Astrocyte (in vitro differentiated cells and primary cell): ENCODE data around the gene PRKCE. TPM values are rescaled to one million over a fixed set of nuclear protein-coding genes. Genes with fewer than 3 reads are reported as not detected.

Experiments
- DNase-seq: peaks from one replicate; pipeline ENCODE4 v3.0.0-alpha.2; 2010; ENCODE audit warnings: low read depth
- FAIRE-seq: peaks from 2 replicates; lab custom pipeline; 2011; peaks lifted over from hg19 to GRCh38; lab: Jason Lieb, UNC
- H2AFZ ChIP-seq: 2 replicates; pipeline ENCODE4 v1.6.0; 2012; ENCODE audit warnings: low read depth, low read length, inconsistent platforms
- H3K27ac ChIP-seq: 2 replicates; pipeline ENCODE4 v1.5.1; 2011; ENCODE audit warnings: low read depth, low read length, inconsistent platforms
- H3K27me3 ChIP-seq: 2 replicates; pipeline ENCODE4 v1.6.0; 2011; ENCODE audit warnings: low read length, inconsistent platforms; ENCODE audit not compliant: insufficient read depth
- H3K36me3 ChIP-seq: 2 replicates; pipeline ENCODE4 v1.5.1; 2011; ENCODE audit warnings: low read length, inconsistent platforms; ENCODE audit not compliant: insufficient read depth
- H3K4me1 ChIP-seq: 2 replicates; pipeline ENCODE4 v1.5.1; 2011; ENCODE audit warnings: low read length, inconsistent platforms; ENCODE audit not compliant: insufficient read depth
- H3K4me2 ChIP-seq: 2 replicates; pipeline ENCODE4 v1.6.0; 2012; ENCODE audit warnings: low read length, inconsistent platforms
- H3K4me3 ChIP-seq: 2 replicates; pipeline ENCODE4 v1.5.1; 2011; ENCODE audit warnings: low read depth, mild to moderate bottlenecking, low read length, inconsistent platforms; ENCODE audit not compliant: insufficient read depth
- H3K79me2 ChIP-seq: 2 replicates; pipeline ENCODE4 v1.6.0; 2012; ENCODE audit warnings: mild to moderate bottlenecking, low read length, inconsistent platforms; ENCODE audit not compliant: insufficient read depth
- H3K9ac ChIP-seq: 2 replicates; pipeline ENCODE4 v1.6.0; 2012; ENCODE audit warnings: mild to moderate bottlenecking, low read length, inconsistent platforms
- H3K9me3 ChIP-seq: 2 replicates; pipeline ENCODE4 v1.5.1; 2012; ENCODE audit warnings: low read depth, mild to moderate bottlenecking, low read length, inconsistent platforms; ENCODE audit not compliant: insufficient read depth
- H4K20me1 ChIP-seq: 2 replicates; pipeline ENCODE4 v1.6.0; 2012; ENCODE audit warnings: low read length, inconsistent platforms; ENCODE audit not compliant: insufficient read depth
- H3K27ac Mint-ChIP-seq: one replicate; pipeline ENCODE4 v1.8.0; 2021; ENCODE audit warnings: mild to moderate bottlenecking, mixed read lengths; ENCODE audit not compliant: unreplicated experiment
- H3K27me3 Mint-ChIP-seq: one replicate; pipeline ENCODE4 v1.8.0; 2021; ENCODE audit warnings: low read depth, mixed read lengths; ENCODE audit not compliant: unreplicated experiment
- H3K36me3 Mint-ChIP-seq: one replicate; pipeline ENCODE4 v1.8.0; 2021; ENCODE audit warnings: low read depth, mixed read lengths; ENCODE audit not compliant: unreplicated experiment
- H3K4me1 Mint-ChIP-seq: one replicate; pipeline ENCODE4 v1.8.0; 2021; ENCODE audit warnings: low read depth, mixed read lengths; ENCODE audit not compliant: unreplicated experiment
- H3K4me3 Mint-ChIP-seq: one replicate; pipeline ENCODE4 v1.8.0; 2021; ENCODE audit warnings: mild to moderate bottlenecking, moderate library complexity, mixed read lengths; ENCODE audit not compliant: unreplicated experiment
- H3K9me3 Mint-ChIP-seq: one replicate; pipeline ENCODE4 v1.8.0; 2021; ENCODE audit warnings: mild to moderate bottlenecking, mixed read lengths; ENCODE audit not compliant: unreplicated experiment
- EZH2 ChIP-seq: IDR thresholded peaks from 2 replicates; pipeline ENCODE4 v1.6.1; 2012; ENCODE audit warnings: mild to moderate bottlenecking, low read length, inconsistent platforms; ENCODE audit not compliant: insufficient read depth
- total RNA-seq: library from RNA; stranded (reverse); gene quantifications from 2 replicates; pipeline ENCODE4 v1.2.1, GENCODE V29; 2021
- TF ChIP-seq, protein P1 (sequence below): IDR thresholded peaks from 2 replicates; pipeline ENCODE4 v1.5.1; 2011; ENCODE audit warnings: low read depth, mild to moderate bottlenecking, inconsistent platforms, low read length, moderate library complexity; ENCODE audit not compliant: insufficient read depth

PRKCE gene
- total RNA-seq, 1 donor from 2014 or later: 12.8 TPM

DNA sequence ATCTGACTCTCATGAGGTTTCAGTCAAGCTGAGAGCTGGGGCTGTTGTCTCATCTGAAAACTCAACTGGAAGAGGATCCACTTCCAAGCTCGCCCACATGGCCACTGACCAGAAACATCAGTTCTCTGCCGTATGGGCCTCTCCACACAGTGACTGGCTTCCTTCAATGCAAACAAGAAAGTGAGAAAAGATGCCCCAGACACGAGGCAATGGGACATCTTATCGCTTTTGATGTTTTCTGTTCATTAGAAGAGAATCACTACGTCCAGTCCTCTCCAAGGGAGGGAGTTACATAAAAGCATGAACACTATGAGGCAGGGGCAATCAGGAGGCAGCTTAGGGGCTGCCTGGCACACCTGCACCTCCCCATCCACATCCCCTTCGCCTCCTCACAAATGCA is 338.7 kb downstream of the PRKCE start:
- DNase-seq (no peak), FAIRE-seq (no peak)
- Histone ChIP-seq H3K9me3 (no peaks in the 10 kb centered on the region), H3K4me3 (no peak overlapping the region), H3K9ac (no peak overlapping the region), H3K4me2 (no peak overlapping the region), H3K36me3 (no peaks in the 10 kb centered on the region), H3K27me3 (no peaks in the 10 kb centered on the region), H2AFZ (no peak overlapping the region), H3K27ac (no peak overlapping the region), H4K20me1 (no peaks in the 10 kb centered on the region), H3K79me2 (no peaks in the 10 kb centered on the region), H3K4me1 (peaks cover 19% of the 10 kb centered on the region)
- H3K9me3 Mint-ChIP-seq: no peaks in the 10 kb centered on the region
- H3K4me1 Mint-ChIP-seq: peaks cover 9% of the 10 kb centered on the region
- H3K27ac Mint-ChIP-seq: no peak overlapping the region
- no peak overlapping the region for H3K4me3 Mint-ChIP-seq
- peaks cover 13% of the 10 kb centered on the region for H3K27me3 Mint-ChIP-seq
- no peaks in the 10 kb centered on the region for H3K36me3 Mint-ChIP-seq
- TF ChIP-seq, protein P1, sequence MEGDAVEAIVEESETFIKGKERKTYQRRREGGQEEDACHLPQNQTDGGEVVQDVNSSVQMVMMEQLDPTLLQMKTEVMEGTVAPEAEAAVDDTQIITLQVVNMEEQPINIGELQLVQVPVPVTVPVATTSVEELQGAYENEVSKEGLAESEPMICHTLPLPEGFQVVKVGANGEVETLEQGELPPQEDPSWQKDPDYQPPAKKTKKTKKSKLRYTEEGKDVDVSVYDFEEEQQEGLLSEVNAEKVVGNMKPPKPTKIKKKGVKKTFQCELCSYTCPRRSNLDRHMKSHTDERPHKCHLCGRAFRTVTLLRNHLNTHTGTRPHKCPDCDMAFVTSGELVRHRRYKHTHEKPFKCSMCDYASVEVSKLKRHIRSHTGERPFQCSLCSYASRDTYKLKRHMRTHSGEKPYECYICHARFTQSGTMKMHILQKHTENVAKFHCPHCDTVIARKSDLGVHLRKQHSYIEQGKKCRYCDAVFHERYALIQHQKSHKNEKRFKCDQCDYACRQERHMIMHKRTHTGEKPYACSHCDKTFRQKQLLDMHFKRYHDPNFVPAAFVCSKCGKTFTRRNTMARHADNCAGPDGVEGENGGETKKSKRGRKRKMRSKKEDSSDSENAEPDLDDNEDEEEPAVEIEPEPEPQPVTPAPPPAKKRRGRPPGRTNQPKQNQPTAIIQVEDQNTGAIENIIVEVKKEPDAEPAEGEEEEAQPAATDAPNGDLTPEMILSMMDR: no peak
- TF ChIP-seq EZH2: no peak

DNA sequence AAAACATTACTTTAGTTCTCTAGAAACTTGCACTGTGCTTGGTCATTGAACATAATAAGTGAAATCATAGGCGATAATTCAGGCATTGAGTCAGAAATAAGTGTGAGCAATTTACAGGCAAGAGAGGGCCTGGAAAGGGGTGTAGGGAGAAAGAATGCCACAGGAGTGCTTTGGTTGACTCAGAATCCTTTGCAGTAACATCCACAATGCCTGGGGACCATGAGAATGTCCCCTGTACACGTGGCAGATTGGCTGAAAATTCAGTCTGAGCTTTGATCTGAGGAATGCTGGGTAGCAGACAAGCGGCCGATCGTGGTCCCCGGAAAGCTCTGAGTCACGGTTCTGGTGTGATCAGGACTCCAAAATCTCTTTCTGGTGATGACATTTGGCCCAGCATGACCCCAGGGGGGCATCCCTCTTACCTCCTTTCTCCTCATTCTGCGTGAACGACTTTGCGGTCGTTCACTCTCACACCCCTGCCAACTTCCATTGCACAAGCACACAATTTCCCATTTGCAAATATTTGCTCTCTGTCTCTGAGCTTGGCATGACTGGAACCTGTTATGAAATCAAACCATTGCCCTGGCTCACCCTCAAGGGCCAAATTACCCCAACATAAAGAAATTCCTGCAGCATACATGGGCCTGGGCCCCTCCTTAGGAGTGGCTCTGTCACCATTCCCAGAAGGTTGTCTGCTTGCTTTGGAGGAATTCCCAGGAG is 340.7 kb downstream of the PRKCE start:
- no peaks in the 10 kb centered on the region for H3K9me3 Mint-ChIP-seq
- no peaks in the 10 kb centered on the region for H3K9me3 ChIP-seq
- H3K27ac Mint-ChIP-seq: peak overlapping the region; percentile 29
- H3K27ac ChIP-seq: peak overlapping the region; percentile 57
- H3K27me3 ChIP-seq: no peaks in the 10 kb centered on the region
- no peak for TF ChIP-seq EZH2
- TF ChIP-seq, protein P1: no peak
- peak overlapping the region; percentile 43 for H3K9ac ChIP-seq
- no peaks in the 10 kb centered on the region for H3K36me3 ChIP-seq
- no peaks in the 10 kb centered on the region for H3K36me3 Mint-ChIP-seq
- FAIRE-seq (peak; percentile 68), DNase-seq (peak; percentile 86)
- H3K4me3 Mint-ChIP-seq: no peak overlapping the region
- H3K4me1 Mint-ChIP-seq: peaks cover 9% of the 10 kb centered on the region
- peak overlapping the region; percentile 58 for H3K4me2 ChIP-seq
- H4K20me1 ChIP-seq: no peaks in the 10 kb centered on the region
- peaks cover 19% of the 10 kb centered on the region for H3K4me1 ChIP-seq
- H3K79me2 ChIP-seq: no peaks in the 10 kb centered on the region
- no peak overlapping the region for H3K4me3 ChIP-seq
- H3K27me3 Mint-ChIP-seq: peaks cover 5% of the 10 kb centered on the region
- H2AFZ ChIP-seq: peak overlapping the region; percentile 46
